GM13976 (cell line): ENCODE measurements around the gene SGCA.

Experiments used
- DNase-seq: peaks from one replicate; pipeline ENCODE4 v3.0.0; 2012; ENCODE audit warnings: low spot score
- CTCF ChIP-seq: IDR thresholded peaks from 2 replicates; pipeline ENCODE4 v1.5.1; 2012; ENCODE audit warnings: borderline replicate concordance, mild to moderate bottlenecking; ENCODE audit not compliant: insufficient read depth; ENCODE audit errors: extremely low read depth, missing control alignments, control extremely low read depth
- in situ Hi-C: fragments of 300-500 bp; cut with MboI; formaldehyde crosslinking; loops from one replicate; pipeline ENCODE4 v1.12.0; 2022; ENCODE audit warnings: low sequenced_read_pairs, mixed read lengths, inconsistent platforms; ENCODE audit not compliant: unreplicated experiment

SGCA gene

GRCh38 chr17:50141745-50142110 lies 24.1 kb upstream of the SGCA start:
- TF ChIP-seq CTCF: no peak
- in situ Hi-C loops: no loop called here
- DNase-seq: no peak

- in situ Hi-C loops: no loop called here
- TF ChIP-seq CTCF: no peak
- no peak for DNase-seq
These were observed 22.2 kb upstream of the SGCA start for GRCh38 chr17:50143461-50144176.

DNA sequence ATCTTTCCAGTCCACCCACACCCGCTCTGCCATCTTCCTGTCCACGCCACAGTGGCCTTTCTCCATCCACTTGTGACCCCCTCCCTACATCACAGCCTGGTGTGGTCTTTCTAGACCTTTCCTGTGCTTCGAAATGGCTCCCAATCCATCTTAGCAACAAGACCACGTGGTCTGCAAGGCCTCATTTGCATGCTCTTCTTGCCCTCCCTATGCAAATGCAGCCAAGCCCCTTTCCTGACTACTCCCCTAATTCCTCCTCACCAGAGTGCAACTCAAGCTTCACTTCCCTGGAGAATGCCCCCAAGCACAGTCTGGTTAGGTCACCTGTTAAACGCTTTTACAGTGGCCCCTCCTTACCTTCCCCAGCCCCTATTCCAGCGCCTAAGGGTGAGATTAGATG lies 21.4 kb upstream of the SGCA start:
- in situ Hi-C loops: no loop called here
- DNase-seq: no peak
- TF ChIP-seq CTCF: no peak

GRCh38 chr17:50144845-50145531 lies 20.8 kb upstream of the SGCA start:
- TF ChIP-seq CTCF: no peak
- in situ Hi-C loops: no loop called here
- no peak for DNase-seq

DNA sequence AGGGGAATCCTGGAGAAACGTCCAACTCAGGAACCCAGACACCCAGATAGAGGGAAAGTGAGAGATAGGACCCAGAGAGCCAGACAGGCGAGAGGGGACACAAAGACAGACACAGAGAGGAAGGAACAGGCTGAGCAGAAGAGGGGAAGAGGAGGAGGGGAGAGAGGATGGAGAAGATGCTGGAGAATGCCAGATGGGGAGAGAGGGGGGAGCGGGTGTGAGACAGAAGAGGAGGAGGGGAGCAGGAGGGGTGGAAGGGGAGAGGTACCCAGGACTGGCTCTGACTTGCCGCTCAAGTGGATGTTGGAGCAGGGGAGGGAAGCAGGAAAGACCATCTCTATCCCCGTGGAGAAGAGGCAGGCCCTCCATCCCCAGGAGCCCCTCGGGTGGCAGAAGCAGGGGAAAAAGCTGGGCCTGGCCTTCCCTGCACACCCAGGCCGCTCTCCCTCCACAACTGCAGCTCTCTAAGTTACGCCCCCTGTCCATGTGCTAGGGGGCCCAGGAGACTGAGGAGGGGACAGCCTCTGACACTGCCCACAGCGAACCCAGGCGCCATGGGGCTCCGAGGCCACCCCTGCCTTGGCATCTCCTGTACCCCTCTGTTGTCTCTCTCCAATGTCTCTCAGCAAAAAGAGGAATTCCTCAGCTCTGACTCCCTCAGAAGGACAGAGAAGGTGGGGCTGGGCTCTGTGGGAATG lies 20.1 kb upstream of the SGCA start:
- TF ChIP-seq CTCF: no peak
- no peak for DNase-seq
- in situ Hi-C loops: no loop called here

DNA sequence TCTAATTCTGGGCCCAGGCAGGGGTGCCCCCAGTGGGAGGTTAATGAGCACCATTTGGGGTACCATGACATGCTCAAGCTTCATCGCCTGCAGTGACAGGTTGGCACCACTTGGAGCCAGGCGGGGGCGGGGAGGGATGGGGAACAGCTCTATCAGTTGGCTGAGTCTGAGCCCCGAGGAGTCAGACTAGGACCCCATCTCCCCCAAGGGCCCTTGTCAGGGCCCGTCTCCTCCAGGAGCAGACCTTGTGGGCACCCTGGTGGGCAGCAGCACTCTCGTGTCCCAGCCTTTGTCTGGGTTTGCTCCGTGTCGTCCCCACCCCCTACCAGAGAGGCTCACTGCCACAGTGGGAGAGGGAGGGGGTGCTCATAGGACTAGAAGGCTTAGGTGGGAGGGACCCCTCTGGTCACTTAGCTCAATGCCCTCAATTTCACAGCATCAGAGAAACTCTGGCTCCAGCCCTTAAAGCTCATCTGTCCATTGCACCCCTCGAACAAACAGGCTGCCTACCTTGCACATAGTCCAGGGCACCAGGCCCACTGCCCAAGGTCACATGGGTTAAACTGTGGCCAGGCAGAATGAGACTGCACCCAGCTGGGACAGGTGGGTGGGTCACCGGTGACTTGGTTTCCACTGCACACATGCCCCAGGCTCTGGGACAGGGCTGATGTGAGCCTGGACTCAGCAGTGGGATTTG lies 19.4 kb upstream of the SGCA start:
- in situ Hi-C loops: no loop called here
- TF ChIP-seq CTCF: no peak
- no peak for DNase-seq
